ENCODE data around the gene RSPH1.

RSPH1 gene

DNA sequence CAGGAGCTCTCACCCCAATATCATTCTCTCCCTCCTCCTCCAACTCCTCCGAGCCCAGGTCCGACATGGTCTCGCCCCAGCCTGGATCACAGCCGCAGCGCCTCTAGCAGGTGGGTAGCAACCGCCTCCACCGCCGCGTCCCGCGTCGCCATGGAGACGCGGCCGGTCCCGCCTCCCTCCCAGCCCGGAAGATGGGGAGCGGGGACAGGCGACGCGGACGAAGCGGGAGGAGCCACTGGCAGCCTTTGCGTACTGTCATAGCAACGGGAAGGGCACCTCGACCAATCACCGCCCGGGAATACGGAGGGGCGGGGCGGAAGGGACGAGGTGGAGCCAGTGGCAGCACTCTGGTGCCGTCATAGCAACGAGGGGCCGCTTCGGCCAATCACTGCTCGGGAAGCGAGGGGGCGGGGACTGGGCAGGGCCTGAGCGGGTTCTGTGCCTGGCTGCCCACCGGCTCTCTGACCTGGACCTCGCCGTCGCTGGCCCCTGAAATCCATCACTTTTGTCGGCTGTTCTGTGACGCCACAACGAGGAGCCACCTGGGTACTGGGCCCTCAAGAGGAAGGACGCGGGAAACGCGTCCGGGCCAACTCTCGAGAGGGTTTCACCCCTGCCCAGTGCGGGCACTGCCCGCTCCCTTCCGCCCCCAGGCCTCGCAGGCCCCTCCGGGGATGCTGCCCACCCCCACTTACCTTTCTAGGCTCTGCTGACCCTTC, at the start of gene RSPH1:
Gene RSPH1, minus strand, starts transcription at position 105 of the 719 bp plus-strand sequence. Its CDS starts 38 bp downstream, at position 67.
- peak; percentile 98 to 99 for DNase-seq (ENCODE audit: low read depth in 2 of 2)

DNA sequence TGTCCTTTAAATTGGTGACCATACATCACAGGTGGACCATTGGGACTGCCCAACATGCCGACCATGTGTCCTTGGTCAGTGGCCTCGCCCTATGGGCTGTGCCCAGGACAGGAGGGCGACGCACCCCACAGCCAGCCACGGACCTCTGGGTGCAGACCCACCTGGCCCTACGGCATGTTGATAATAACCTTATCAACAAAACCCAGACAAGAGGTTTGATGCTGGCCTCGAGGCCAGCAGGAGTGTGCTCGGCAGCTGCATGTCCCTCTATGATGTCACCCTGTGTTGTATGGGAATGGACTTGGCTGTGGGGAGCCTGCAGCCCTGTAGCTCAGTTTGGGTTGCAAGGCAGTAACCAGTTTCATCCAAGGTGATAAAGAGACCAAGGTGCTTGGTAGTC, 49.7 kb upstream of the RSPH1 start:
- no peak for DNase-seq (ENCODE audit: low read depth in 2 of 2)

DNA sequence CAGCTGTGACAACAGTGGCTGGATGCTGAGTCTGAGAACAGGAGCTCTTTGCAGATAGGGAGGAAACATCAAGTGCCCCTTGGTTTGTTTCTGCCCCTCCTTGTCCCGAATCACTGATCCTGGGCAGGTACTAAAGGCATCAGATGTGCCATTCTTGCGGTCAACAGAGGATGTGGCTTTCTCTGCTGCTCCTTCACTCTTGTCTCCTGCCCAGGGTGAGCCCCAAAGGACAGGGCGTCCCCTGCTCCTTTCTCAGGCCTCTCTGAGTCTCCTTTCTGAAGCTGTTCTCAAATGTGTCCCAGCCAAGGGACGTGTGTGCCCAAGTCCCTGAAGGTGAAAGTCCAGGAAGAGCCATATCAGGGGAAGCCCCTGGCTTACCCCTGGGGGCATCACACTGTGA, 49.3 kb upstream of the RSPH1 start:
- no peak for DNase-seq (ENCODE audit: low read depth in 2 of 2)

DNA sequence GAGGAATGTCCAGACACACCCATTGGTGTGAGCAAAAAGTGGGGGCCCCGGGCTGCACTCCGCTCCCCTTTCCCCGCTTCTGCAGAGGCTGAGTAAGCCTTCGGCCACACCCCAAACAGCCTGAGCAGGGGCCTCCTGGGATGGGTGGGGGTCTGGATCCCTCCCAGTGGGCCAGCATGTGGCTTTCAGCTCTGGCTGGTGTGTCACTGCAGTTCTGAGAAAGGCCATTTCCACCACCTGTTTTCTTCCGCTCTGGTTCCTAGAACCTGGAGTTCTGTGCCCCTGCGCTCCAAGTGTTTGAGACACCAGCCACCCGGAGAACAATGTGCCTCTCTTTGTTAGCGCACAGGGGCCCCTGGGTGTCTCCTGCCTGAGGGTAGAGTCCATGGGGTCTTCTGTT, 48.5 kb upstream of the RSPH1 start:
- no peak for DNase-seq (ENCODE audit: low read depth in 2 of 2)

DNA sequence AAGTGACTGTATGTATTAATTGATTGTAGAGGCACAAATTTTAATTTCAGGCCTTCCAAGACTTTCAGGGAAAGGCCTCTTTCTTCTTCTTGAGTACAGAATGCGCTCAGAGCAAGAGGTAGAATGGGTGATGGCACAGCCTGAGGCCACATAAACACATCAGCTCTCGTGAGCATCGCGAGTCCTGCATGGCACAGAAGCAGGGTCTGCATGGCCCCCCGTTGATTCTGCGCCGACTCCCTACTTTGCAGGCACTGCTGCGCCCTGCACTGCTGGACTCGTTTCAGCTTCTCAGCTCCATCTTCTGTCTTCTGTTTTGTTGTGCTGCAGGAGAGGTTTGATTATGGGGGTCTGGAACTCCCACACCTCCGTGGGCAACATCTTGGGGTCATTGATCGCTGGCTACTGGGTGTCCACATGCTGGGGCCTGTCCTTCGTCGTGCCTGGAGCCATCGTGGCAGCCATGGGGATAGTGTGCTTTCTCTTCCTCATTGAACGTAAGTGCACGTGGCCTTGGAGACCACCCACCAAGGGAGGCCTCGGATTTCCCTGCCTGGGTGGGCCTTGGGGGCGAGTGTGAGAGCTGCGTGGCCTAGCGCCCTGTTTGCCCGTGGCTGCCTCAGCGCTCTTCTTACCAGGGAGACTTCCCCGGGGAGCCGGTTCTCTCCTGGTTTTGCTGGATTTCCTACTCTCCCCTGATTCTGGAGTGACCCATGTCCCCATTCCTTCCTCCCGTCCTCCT, 47.3 kb upstream of the RSPH1 start:
- DNase-seq (ENCODE audit: low read depth in 2 of 2): no peak

DNA sequence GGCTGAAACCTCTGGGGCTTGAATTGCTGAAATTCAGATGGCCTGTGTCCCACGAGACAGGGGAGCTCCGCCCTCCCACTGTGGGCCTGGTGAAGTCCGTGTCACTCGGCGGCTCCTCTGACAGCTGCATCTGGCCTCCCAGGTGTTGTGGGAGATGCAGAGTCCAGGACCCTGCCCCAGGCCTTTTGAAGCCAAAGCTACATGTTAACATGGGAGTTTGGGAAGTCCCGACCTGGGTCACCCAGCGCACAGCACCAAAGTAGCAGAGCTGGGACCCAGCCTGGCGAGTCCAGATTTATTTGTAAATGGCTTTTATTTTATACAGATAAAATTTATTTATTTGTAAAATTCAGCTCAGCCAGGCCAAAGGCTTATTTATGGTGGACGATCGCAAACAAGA, 46.6 kb upstream of the RSPH1 start:
- no peak for DNase-seq (ENCODE audit: low read depth in 2 of 2)

DNA sequence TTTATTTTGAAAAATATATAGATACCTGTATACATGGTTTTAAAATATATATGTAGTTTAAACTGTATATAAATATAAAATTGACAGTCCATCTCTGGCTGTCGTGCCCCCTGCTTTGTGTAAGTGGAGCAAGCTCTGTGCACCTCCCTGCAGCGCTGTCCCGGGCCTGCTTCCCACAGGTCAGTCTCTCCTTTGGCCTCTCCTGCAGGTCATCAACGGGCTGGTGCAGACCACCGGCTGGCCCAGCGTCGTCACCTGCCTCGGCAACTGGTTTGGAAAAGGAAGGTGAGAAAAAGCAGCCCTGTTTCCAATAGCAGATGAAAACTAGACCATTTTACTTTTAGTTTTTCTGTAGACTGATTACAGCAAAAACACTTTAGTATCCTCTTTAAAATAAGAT, 46.2 kb upstream of the RSPH1 start:
- DNase-seq (ENCODE audit: low read depth in 2 of 2): no peak

DNA sequence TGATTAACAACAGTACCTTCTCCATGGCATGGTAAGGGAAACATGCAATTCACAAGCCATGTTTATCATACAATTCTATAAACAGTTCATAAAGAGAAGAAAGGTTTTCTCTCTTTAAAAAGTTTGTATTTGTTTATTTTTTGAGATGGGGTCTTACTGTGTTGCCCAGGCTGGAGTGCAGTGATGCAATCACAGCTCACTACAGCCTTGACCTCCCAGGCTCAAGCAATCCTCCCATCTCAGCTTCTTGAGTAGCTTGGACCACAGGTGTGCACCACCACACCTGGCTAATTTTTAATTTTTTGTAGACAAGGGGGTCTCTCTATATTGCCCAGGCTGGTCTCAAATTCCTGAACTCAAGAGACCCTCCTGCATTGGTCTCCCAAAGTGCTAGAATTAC, 45.6 kb upstream of the RSPH1 start:
- no peak for DNase-seq (ENCODE audit: low read depth in 2 of 2)

DNA sequence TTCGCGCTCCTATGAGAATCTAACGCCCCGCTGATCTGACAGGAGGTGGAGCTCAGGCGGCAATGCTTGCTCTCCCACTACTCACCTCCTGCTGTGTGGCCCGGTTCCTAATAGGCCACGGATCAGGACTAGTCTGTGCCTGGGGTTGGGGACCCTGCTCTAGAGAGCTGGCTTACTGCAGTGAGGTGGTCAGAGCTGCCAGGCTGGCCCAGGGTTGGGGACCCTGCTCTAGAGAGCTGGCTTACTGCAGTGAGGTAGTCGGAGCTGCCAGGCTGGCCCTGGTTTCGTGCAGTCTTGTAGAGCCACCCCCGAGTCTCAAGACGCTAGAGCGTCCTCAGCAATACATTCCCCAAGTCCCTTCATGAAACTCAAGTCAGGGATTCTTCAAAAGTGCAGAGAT, 45.1 kb upstream of the RSPH1 start:
- DNase-seq (ENCODE audit: low read depth in 2 of 2): no peak

DNA sequence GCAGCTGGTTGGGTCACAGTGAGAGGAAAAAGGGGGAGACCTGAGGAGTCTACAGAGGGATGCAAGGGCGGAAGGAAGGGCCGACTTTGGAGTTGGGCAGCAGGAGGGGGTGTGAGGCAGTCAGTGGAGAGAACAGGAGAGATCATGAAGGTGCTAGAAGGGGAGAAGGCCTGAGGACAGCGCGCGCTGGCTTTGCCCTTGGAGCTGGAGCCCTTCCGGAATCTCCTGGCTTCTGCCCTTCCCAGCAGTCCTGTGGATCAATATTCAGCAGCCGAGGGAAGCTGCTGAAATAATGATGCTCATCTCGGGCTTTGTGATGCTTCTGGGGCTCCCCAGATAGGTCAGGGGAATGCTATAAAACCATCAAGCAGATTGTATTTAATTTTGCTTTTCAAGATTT, 44.4 kb upstream of the RSPH1 start:
- no peak for DNase-seq (ENCODE audit: low read depth in 2 of 2)

DNA sequence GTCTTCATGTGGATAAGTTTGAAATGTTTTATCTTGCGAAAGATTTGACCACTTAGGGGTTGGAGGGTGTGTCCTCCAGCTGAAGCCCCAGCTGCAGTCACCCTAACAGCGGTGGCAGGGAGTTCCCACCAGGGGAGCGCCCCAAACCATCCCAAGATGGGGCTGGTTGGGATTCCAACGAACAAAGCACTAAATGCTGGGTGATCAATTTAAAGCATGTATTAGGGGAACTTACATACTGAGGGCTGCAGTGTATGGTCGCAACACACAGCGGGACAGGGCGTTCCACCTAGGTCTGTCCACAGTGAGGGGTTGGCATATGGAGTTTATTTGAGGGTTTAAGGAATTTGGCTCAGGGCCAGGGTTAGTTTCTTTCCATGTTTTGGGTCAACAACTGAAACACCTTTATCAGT, 43.9 kb upstream of the RSPH1 start:
- DNase-seq (ENCODE audit: low read depth in 2 of 2): no peak

DNA sequence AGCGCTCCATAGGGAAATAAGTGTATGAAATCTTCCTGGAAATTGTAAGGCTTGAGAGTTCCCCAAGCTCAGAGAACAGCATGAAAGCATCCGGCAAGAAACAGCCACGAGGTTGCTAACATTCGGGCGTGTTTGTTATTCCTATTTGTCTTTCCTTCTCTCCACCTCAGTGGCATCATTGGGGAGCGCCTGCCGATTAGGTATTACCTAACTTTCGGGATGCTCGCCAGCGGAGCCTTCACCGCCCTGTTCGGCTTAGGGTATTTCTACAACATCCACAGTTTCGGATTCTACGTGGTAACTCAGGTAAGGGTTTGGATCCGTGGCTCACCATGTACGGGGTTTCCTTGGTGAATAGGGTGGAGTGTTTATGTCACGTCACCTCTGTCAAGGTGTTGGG, 43.3 kb upstream of the RSPH1 start:
- DNase-seq (ENCODE audit: low read depth in 2 of 2): no peak

DNA sequence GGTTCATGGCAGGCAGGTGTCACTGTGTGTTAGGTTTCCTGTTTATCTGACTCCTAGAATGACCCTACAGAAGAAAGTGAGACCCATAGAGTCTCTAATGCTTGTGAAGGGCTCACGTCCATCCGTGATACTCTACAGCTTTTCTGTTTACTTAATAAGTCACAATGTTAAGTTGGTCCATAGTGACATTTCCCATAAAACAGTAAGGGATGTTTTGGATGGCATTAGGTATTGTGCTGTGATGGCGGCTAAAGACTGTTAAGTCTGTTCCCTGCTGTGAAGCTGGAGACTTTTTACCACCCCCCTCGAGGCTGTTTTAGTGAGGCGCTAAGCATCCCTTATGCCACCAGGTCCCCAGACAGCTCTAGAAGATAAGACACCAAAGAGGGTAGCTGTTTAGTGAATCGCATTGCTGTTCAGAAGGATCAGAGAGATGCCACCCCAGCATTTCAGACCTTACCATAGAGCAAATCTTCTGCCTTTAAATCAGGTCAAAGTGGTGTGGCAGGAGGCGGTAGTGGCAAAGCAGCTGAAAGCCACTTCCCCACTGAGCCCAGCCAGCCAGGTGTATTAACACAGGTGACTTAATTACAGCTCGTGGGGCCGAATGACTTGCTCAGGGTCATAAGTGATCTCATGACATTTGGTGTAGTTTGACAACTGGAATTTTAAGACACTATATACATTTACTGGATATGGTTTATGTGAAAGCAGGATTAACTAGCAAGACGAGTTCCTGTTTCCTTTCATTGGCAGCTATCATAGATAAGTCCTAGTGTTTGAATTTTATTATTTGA, 42.7 kb upstream of the RSPH1 start:
- no peak for DNase-seq (ENCODE audit: low read depth in 2 of 2)

DNA sequence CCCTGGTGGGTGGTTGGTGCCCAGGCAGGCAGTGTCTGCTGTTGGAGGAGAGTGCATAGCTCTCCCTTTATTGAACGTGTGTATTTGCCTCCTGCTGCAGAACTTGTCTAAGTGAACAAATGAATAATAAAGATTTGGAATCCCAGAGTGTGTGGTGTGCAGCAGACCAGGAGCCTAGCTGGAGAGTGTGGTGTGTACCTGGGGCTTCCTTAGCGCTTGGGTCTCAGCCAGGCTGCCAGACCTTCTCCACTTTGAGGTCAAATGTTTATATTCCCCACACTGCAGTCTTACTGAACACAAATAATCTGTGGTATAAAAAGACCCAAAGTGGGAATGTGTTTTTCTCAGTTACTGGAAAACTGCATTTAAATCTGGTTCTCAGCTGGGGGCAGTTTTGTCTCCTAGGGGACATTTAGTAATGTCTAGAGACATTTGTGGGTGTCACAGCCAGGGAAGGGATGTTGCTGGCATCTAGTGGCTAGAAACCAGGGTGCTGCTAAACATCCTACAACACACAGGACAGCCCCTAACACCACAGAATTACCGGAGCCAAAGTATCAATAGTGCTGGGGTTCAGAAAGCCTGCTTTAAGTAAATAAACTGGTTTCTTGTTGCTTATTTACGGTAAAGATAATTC, 41.2 kb upstream of the RSPH1 start:
- DNase-seq (ENCODE audit: low read depth in 2 of 2): no peak

DNA sequence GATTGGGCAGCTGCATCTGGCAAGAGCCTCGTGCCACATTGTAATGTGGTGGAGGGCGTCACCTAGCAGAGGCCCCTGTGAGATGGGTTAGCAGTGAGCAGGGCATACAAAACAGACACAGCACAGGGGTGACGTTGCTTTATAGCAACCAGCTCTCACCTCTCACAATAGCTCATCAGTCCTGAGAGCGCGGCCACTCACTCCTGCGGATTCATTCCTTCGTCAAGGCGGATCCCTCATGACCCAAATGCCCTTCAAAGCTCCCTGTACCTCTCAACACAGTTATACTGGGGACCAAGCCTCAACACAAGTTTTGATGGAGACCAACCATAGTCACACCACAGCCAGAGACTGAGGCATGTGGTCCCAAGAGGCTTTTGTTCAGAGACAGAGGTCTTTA, 40.6 kb upstream of the RSPH1 start:
- DNase-seq (ENCODE audit: low read depth in 2 of 2): no peak

DNA sequence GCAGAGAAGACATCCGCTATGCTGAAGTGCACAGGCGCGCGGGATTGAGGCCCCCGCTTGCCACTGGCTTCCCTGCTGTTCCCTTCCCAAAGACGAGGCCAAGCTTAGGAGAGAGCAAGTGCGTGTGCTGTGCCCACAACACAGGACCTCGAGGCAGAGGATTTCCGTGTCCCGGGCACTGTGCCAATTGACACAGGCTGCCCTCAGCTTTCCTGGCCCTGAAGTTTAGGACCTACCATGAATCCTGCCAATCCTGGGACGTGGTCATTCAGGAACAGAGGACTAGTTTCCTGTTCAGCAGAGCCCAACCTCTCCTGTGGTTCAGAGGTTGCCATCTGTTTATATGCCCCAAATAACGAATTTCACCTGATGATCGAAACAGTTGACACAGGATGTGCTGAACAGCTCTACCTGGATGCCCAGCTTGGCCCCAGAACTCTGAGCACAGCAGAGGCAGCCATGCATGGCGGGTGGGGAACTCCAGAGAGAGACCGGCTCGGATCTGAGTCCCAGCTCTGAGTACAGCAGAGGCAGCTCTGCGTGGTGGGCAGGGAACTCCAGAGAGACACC, 39.7 kb upstream of the RSPH1 start:
- DNase-seq (ENCODE audit: low read depth in 2 of 2): no peak

DNA sequence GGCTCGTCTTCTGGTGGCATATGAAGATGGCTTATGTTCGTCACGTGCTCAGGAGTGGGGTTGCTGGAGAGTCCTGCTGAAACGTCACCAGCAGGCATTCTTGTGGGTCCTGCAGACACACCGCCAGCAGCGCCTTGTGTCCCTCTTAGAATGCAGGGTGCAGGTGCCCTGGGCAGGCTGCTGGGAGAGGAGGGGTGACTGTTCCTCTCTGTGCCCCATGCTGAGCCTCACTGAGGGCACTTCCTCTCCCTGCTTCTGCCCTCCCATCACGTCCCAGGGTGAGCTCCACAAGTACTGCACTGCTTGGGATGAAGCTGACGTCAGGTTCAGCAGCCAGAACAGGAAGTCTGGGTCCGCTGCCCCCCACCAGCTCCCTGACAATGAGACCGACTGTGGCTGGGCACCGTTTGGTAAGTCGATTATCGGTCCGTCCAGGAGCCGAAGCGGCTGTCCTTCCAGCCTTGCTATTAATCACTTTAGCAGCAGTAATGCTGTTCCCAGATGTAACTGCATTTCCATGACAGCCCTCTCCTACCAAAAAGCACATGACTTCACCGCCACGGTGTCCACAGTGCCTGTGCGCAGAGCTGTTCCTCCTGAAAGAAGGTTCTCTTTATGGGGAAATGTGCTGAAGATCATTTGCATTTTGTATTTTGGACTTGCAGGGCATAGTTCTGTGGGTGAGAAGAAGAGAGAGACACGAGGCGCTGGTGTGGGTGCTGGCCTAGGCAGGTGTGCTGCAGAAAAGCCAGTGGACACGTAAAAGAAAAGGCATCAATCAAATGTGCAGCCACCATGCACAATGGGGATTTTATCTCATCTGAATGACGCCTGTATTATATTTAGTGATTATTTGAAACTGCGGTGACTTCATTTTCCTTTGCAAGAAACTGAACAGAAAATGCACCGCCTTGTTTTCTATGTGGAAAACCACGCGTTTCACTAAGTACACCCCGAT, 38.7 kb upstream of the RSPH1 start:
- no peak for DNase-seq (ENCODE audit: low read depth in 2 of 2)

DNA sequence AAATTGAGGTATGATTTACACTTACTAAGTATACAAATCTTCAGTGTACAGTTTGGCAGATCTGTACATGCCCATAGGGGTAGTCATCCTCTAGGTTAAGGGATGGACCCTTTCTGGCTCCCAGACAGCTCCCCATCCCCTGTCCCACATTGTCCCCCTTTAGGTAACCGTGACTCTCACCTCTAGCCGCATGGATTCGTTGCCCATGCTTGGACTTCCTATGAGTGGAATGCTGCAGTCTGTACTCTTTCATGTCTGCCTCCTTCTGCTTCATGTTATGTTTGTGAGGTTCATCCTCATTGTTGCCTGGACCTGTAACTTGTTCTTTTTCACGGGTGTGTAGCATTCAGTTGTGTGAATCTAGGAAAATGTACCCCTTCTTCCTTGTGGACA, 37.9 kb upstream of the RSPH1 start:
- DNase-seq (ENCODE audit: low read depth in 2 of 2): no peak

DNA sequence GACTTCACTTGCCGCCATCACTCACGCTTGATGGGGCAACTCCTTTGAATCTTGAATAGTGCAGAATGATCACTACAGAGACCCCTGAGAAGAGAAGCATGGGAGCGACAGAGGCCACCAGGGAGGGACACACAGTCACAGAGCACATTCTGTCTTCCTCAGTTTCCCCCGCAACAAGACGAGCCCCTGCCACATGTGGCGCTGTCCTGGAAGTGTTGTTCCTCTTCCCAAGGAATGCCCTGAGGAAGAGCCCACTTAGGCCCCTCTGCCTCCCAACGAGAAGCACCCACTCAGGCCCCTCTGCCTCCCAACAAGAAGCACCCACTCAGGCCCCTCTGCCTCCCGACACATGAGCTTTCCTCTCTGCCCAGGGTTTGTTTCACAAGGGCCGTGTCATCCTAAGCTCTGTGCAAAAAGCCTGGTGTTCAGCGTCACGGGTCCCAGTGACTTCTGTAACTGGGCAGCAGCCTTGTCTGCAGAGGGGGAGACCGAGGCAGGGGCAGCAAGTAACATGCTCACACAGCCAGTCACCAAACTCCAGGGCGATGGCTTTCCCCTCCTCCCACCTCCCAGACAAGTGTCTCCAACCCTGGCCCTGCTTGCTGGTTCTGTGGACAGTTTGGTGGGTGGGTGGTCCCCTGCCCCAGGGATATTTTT, 37.4 kb upstream of the RSPH1 start:
- no peak for DNase-seq (ENCODE audit: low read depth in 2 of 2)

All from stimulated activated CD8-positive, alpha-beta memory T cell treated with anti-CD3 and anti-CD28 coated beads, Interleukin-7, amount 100 ng/mL, for 1 hour (primary cell).